ENCODE measurements around the gene EMILIN3.

GRCh38 chr20:41340327-41341055, 26.1 kb downstream of the EMILIN3 start, which contains the start of gene LPIN3:
- TF ChIP-seq CTCF (IDR thresholded peaks at IDR 0.05) (no peak), GABPA (IDR thresholded peaks at IDR 0.05; ENCODE audit: low read depth) (no peak)
